ENCODE results near the gene TMOD2. TPM values are rescaled to one million over a fixed set of nuclear protein-coding genes. Genes with fewer than 3 reads are reported as not detected.

TMOD2 gene
- total and polyA plus RNA-seq, 2 of the 8 experiments (the other 6 are each of a cell fraction or from before 2014, with no cell fraction given): 0.80 to 6.5 TPM

DNA sequence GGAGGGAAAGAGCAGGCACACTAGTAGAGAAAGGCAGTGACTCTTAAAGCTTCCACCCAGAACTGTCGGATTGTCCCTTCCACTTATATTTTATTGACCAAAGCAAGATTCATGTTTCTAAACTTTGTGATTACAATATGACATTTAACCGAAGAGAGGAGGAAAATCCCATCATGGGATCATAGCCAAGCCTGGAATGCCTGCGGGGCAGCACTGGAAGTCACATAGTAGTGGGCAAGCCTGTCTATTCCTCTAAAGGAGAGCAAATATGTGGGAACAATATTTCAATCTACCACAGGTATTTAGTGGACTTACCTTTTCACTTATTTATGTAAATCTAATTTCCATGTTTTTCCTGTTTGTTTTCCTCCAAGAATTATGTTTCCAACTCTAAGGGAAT lies 74.3 kb downstream of the TMOD2 start (continued):
- TF ChIP-seq JUND (IDR thresholded peaks at IDR 0.05; ENCODE audit: low read length): no peak
- no peak for TF ChIP-seq SP4 (IDR thresholded peaks at IDR 0.05; ENCODE audit: low read length)
- no peak for TF ChIP-seq CHD2 (IDR thresholded peaks at IDR 0.05; ENCODE audit: low read length)
- TF ChIP-seq TBP (IDR thresholded peaks at IDR 0.05; ENCODE audit: low read depth, low read length): no peak

Measured in H1 (cell line).